Measurements from ENCODE around the gene ZC3H8. TPM values are rescaled to one million over a fixed set of nuclear protein-coding genes. Genes with fewer than 3 reads are reported as not detected.
"Not testable (repeated sequence)": the region's sequence is repeated elsewhere in the genome, so short reads cannot be mapped to it uniquely, and the experiment has no call there.

Gene ZC3H8
- total RNA-seq, 5 donors from 2014 or later (not counting 1 experiment from before 2014, with no cell fraction given), result 16.1 to 29.9 (median 22.1) TPM

DNA sequence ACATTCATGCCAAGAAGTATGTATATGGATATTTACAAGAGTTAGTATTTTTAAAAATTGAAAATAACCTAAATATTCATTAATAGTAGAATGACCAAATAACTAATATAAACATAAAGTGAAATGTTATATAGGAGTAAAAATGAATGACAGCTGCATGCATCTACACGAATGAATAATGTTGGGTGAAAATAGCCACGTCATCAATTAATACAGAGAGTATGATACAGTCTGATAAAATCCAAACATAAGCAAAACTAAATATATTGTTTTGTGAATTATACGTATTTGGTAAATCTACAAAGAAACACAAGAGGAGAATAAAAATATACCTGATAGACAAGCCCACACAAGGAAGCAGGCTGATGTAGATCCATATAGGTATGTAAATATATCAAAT, 24.5 kb downstream of the ZC3H8 start:
- POLR2A ChIA-PET, result no interaction called here
- Histone ChIP-seq H3K36me3 (ENCODE audit: control insufficient read depth in 2 of 2, extremely low read depth in 1 of 2, insufficient read depth in 1 of 2, low read length in 1 of 2) (peaks cover 2 to 24% of the 10 kb centered on the region in 2 donors), H3K27me3 (replicated peaks in 1 of 2; ENCODE audit: control insufficient read depth in 2 of 2, extremely low read depth in 1 of 2, insufficient read depth in 2 of 2, low read length in 1 of 2) (no peaks in the 10 kb centered on the region), H3K9me3 (no peaks in the 10 kb centered on the region), H3K27ac (ENCODE audit: low read length) (no peak overlapping the region), H3K4me1 (ENCODE audit: control insufficient read depth in 1 of 2, extremely low read depth in 1 of 2, insufficient read depth in 2 of 2, low read length in 2 of 2) (no peaks in the 10 kb centered on the region), H3K4me3 (ENCODE audit: control insufficient read depth in 1 of 2, extremely low read depth in 1 of 2, low read length in 1 of 2) (no peak overlapping the region)
- Mint-ChIP-seq H3K36me3 (peaks cover 37% of the 10 kb centered on the region), H3K4me1 (peaks cover 5 to 8% (median 6%) of the 10 kb centered on the region in 3 donors), H3K4me3 (no peak overlapping the region), H3K27ac (no peak overlapping the region), H3K27me3 (no peaks in the 10 kb centered on the region), H3K9me3 (no peaks in the 10 kb centered on the region)
- ATAC-seq (replicated peaks in 1 of 4) (no peak), DNase-seq (no peak)
- CTCF ChIA-PET, result no interaction called here
- no CpG with 5 or more reads among the region's 3 CpGs for WGBS (ENCODE audit: insufficient coverage)

DNA sequence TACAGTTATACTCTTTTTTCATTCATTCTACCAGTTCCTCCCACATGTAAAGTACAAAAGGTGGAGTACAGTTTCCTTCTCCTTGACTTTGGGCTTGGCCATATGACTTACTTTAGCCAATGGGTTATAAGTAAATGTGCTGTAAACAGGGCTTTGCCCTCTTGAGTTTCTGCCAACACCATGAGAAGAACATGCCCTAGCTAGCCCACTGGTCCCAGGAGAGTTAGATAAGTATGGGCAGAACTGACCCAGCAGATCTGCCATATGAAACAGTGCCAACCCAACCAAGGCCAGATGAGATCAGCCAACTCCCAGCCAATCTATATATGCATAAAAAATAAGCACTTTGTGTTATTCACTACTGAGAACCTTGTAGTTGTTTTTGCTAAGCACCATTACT, 25.5 kb downstream of the ZC3H8 start:
- H3K36me3 Mint-ChIP-seq, result peaks cover 41% of the 10 kb centered on the region
- CTCF ChIA-PET, result no interaction called here
- Histone ChIP-seq H3K27me3 (replicated peaks in 1 of 2; ENCODE audit: control insufficient read depth in 2 of 2, extremely low read depth in 1 of 2, insufficient read depth in 2 of 2, low read length in 1 of 2) (no peaks in the 10 kb centered on the region), H3K4me3 (ENCODE audit: control insufficient read depth in 1 of 2, extremely low read depth in 1 of 2, low read length in 1 of 2) (no peak overlapping the region), H3K36me3 (ENCODE audit: control insufficient read depth in 2 of 2, extremely low read depth in 1 of 2, insufficient read depth in 1 of 2, low read length in 1 of 2) (peaks cover 0 to 29% of the 10 kb centered on the region in 2 donors), H3K27ac (ENCODE audit: low read length) (no peak overlapping the region), H3K9me3 (no peaks in the 10 kb centered on the region), H3K4me1 (ENCODE audit: control insufficient read depth in 1 of 2, extremely low read depth in 1 of 2, insufficient read depth in 2 of 2, low read length in 2 of 2) (no peaks in the 10 kb centered on the region)
- no peak overlapping the region for H3K4me3 Mint-ChIP-seq
- POLR2A ChIA-PET, result no interaction called here
- no peaks in the 10 kb centered on the region for H3K27me3 Mint-ChIP-seq
- ATAC-seq (replicated peaks in 1 of 4) (no peak), DNase-seq (no peak)
- H3K27ac Mint-ChIP-seq, result peak overlapping the region in 1 of 2 donors; percentile 50
- no peaks in the 10 kb centered on the region for H3K9me3 Mint-ChIP-seq
- peaks cover 6 to 11% (median 8%) of the 10 kb centered on the region in 3 donors for H3K4me1 Mint-ChIP-seq

- Mint-ChIP-seq H3K9me3 (peaks cover 7 to 18% (median 11%) of the 10 kb centered on the region in 3 donors), H3K27me3 (no peaks in the 10 kb centered on the region), H3K36me3 (peaks cover 44% of the 10 kb centered on the region), H3K4me1 (peaks cover 9 to 17% (median 15%) of the 10 kb centered on the region in 3 donors), H3K4me3 (no peak overlapping the region), H3K27ac (no peak overlapping the region)
- Histone ChIP-seq H3K36me3 (ENCODE audit: control insufficient read depth in 2 of 2, extremely low read depth in 1 of 2, insufficient read depth in 1 of 2, low read length in 1 of 2) (peaks cover 7 to 23% of the 10 kb centered on the region in 2 donors), H3K9me3 (no peaks in the 10 kb centered on the region), H3K27ac (ENCODE audit: low read length) (no peak overlapping the region), H3K27me3 (replicated peaks in 1 of 2; ENCODE audit: control insufficient read depth in 2 of 2, extremely low read depth in 1 of 2, insufficient read depth in 2 of 2, low read length in 1 of 2) (no peaks in the 10 kb centered on the region), H3K4me3 (ENCODE audit: control insufficient read depth in 1 of 2, extremely low read depth in 1 of 2, low read length in 1 of 2) (no peak overlapping the region), H3K4me1 (ENCODE audit: control insufficient read depth in 1 of 2, extremely low read depth in 1 of 2, insufficient read depth in 2 of 2, low read length in 2 of 2) (no peaks in the 10 kb centered on the region)
- CTCF ChIA-PET, result no interaction called here
- ATAC-seq (replicated peaks in 1 of 4) (no peak), DNase-seq (no peak)
- 80% methylated on average over 1 of the region's 3 CpGs for WGBS (ENCODE audit: insufficient coverage)
- POLR2A ChIA-PET, result no interaction called here
These were observed 34.0 kb downstream of the ZC3H8 start for GRCh38 chr2:112220831-112221230.

- no peak overlapping the region for H3K4me3 ChIP-seq (ENCODE audit: control insufficient read depth in 1 of 2, extremely low read depth in 1 of 2, low read length in 1 of 2)
- peaks cover 7 to 23% of the 10 kb centered on the region in 2 donors for H3K36me3 ChIP-seq (ENCODE audit: control insufficient read depth in 2 of 2, extremely low read depth in 1 of 2, insufficient read depth in 1 of 2, low read length in 1 of 2)
- Mint-ChIP-seq H3K4me3 (no peak overlapping the region), H3K36me3 (peaks cover 44% of the 10 kb centered on the region), H3K4me1 (peaks cover 9 to 17% (median 15%) of the 10 kb centered on the region in 3 donors), H3K27ac (no peak overlapping the region), H3K9me3 (peaks cover 7 to 18% (median 11%) of the 10 kb centered on the region in 3 donors), H3K27me3 (no peaks in the 10 kb centered on the region)
- ATAC-seq (replicated peaks in 1 of 4) (no peak), DNase-seq (no peak)
- ChIA-PET POLR2A (no interaction called here), CTCF (no interaction called here)
- WGBS (ENCODE audit: insufficient coverage), result 100% methylated on average over 2 of the region's 3 CpGs
- no peaks in the 10 kb centered on the region for H3K27me3 ChIP-seq (replicated peaks in 1 of 2; ENCODE audit: control insufficient read depth in 2 of 2, extremely low read depth in 1 of 2, insufficient read depth in 2 of 2, low read length in 1 of 2)
- H3K9me3 ChIP-seq, result no peaks in the 10 kb centered on the region
- no peak overlapping the region for H3K27ac ChIP-seq (ENCODE audit: low read length)
- H3K4me1 ChIP-seq (ENCODE audit: control insufficient read depth in 1 of 2, extremely low read depth in 1 of 2, insufficient read depth in 2 of 2, low read length in 2 of 2), result no peaks in the 10 kb centered on the region
These were observed 34.7 kb downstream of the ZC3H8 start for GRCh38 chr2:112220186-112220585.

- ChIA-PET POLR2A (no interaction called here), CTCF (interaction anchor here in 1 of 2 donors (0.6 kb wide), 1 partner anchor 9 kb away, joined by 3 read pairs; no protein-coding TSS in a partner anchor)
- Mint-ChIP-seq H3K4me3 (no peak overlapping the region), H3K36me3 (peaks cover 44% of the 10 kb centered on the region), H3K9me3 (peaks cover 7 to 18% (median 11%) of the 10 kb centered on the region in 3 donors), H3K27me3 (no peaks in the 10 kb centered on the region), H3K4me1 (peaks cover 6 to 17% (median 11%) of the 10 kb centered on the region in 3 donors), H3K27ac (no peak overlapping the region)
- H3K4me3 ChIP-seq (ENCODE audit: control insufficient read depth in 1 of 2, extremely low read depth in 1 of 2, low read length in 1 of 2), result no peak overlapping the region
- no peaks in the 10 kb centered on the region for H3K9me3 ChIP-seq
- H3K36me3 ChIP-seq (ENCODE audit: control insufficient read depth in 2 of 2, extremely low read depth in 1 of 2, insufficient read depth in 1 of 2, low read length in 1 of 2), result peaks cover 7 to 27% of the 10 kb centered on the region in 2 donors
- no peak for ATAC-seq (replicated peaks in 1 of 4)
- no peak overlapping the region for H3K27ac ChIP-seq (ENCODE audit: low read length)
- no peaks in the 10 kb centered on the region for H3K27me3 ChIP-seq (replicated peaks in 1 of 2; ENCODE audit: control insufficient read depth in 2 of 2, extremely low read depth in 1 of 2, insufficient read depth in 2 of 2, low read length in 1 of 2)
- H3K4me1 ChIP-seq (ENCODE audit: control insufficient read depth in 1 of 2, extremely low read depth in 1 of 2, insufficient read depth in 2 of 2, low read length in 2 of 2), result no peaks in the 10 kb centered on the region
- no peak for DNase-seq
These were observed 37.0 kb downstream of the ZC3H8 start for GRCh38 chr2:112217854-112218253.

DNA sequence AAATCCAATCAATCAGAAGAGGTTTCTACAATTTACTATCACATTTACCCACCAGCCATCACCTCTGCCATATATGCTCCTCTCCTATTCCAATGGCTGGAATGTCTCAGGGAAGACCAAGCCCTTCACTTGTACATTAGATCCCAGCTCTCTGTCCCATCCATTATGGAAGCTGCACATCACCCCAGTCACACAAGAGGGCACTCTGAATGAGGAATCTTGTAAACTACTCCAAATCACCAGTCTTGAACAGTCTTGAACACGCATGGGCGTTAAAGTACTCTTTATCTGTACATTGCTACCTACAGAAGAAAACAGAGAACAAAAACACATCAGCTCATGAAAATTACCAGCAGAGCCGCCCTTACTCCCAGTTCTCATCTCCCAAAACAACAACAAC, 38.7 kb downstream of the ZC3H8 start:
- Histone ChIP-seq H3K27ac (ENCODE audit: low read length) (no peak overlapping the region), H3K4me1 (ENCODE audit: control insufficient read depth in 1 of 2, extremely low read depth in 1 of 2, insufficient read depth in 2 of 2, low read length in 2 of 2) (no peaks in the 10 kb centered on the region), H3K36me3 (ENCODE audit: control insufficient read depth in 2 of 2, extremely low read depth in 1 of 2, insufficient read depth in 1 of 2, low read length in 1 of 2) (peaks cover 0 to 27% of the 10 kb centered on the region in 2 donors), H3K9me3 (no peaks in the 10 kb centered on the region), H3K27me3 (replicated peaks in 1 of 2; ENCODE audit: control insufficient read depth in 2 of 2, extremely low read depth in 1 of 2, insufficient read depth in 2 of 2, low read length in 1 of 2) (no peaks in the 10 kb centered on the region), H3K4me3 (ENCODE audit: control insufficient read depth in 1 of 2, extremely low read depth in 1 of 2, low read length in 1 of 2) (no peak overlapping the region)
- ChIA-PET CTCF (no interaction called here), POLR2A (interaction anchor here in 1 of 2 donors (0.6 to 1.0 kb wide), 2 partner anchors 14 to 15 kb away, joined by 3 read pairs; no protein-coding TSS in a partner anchor)
- H3K36me3 Mint-ChIP-seq, result peaks cover 38% of the 10 kb centered on the region
- no peak for ATAC-seq (replicated peaks in 1 of 4)
- no peak for DNase-seq
- 100% methylated on average over 2 of the region's 3 CpGs for WGBS (ENCODE audit: insufficient coverage)
- H3K9me3 Mint-ChIP-seq, result peaks cover 3 to 9% (median 8%) of the 10 kb centered on the region in 3 donors
- H3K4me3 Mint-ChIP-seq, result no peak overlapping the region
- H3K4me1 Mint-ChIP-seq, result peaks cover 0 to 6% (median 3%) of the 10 kb centered on the region in 3 donors
- H3K27ac Mint-ChIP-seq, result no peak overlapping the region
- no peaks in the 10 kb centered on the region for H3K27me3 Mint-ChIP-seq

DNA sequence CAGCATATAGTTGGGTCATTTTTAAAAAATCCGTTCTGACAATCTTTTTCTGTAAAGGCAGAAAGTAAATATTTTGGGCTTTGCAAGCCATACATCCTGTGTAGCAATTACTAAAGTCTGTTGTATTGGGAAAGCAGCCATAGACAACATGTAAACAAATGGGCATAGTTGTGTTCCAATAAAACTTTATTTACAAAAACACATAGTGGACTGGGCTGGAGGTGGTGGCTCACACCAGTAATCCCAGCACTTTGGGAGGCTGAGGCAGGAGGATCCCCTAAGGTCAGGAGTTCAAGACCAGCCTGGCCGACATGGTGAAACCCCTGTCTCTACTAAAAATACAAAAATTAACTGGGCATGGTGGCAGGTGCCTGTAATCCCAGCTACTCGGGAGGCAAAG, 46.9 kb downstream of the ZC3H8 start:
- H3K36me3 Mint-ChIP-seq, result peaks cover 39% of the 10 kb centered on the region

More for the DNA sequence above, 46.9 kb downstream of the ZC3H8 start:
- DNase-seq; H3K27me3 Mint-ChIP-seq; H3K27me3 ChIP-seq (replicated peaks in 1 of 2; ENCODE audit: control insufficient read depth in 2 of 2, extremely low read depth in 1 of 2, insufficient read depth in 2 of 2, low read length in 1 of 2); CTCF ChIA-PET; POLR2A ChIA-PET; H3K4me3 Mint-ChIP-seq; H3K27ac ChIP-seq (ENCODE audit: low read length); H3K4me1 ChIP-seq (ENCODE audit: control insufficient read depth in 1 of 2, extremely low read depth in 1 of 2, insufficient read depth in 2 of 2, low read length in 2 of 2); H3K4me3 ChIP-seq (ENCODE audit: control insufficient read depth in 1 of 2, extremely low read depth in 1 of 2, low read length in 1 of 2); H3K27ac Mint-ChIP-seq; ATAC-seq (replicated peaks in 1 of 4); H3K4me1 Mint-ChIP-seq; H3K9me3 ChIP-seq: not testable (repeated sequence)
- H3K9me3 Mint-ChIP-seq, result peaks cover 6 to 13% (median 7%) of the 10 kb centered on the region in 3 donors
- peaks cover 0 to 10% of the 10 kb centered on the region in 2 donors for H3K36me3 ChIP-seq (ENCODE audit: control insufficient read depth in 2 of 2, extremely low read depth in 1 of 2, insufficient read depth in 1 of 2, low read length in 1 of 2)
- WGBS (ENCODE audit: insufficient coverage), result 100% methylated on average over 1 of the region's 3 CpGs

All from T-cell (primary cell).